Gastroesophageal sphincter (tissue), 3 donors: ENCODE results near the gene COX6A1.
A peak's percentile ranks its signal among the peaks of the same experiment; 100 is the strongest.

ENCODE experiments used
- POLR2A ChIP-seq, 2 donors: fragments of 450-650 bp; IDR thresholded peaks; one replicate each; pipeline ENCODE4 v1.6.1; 2017; ENCODE audit warnings: antibody characterized with exemption in 2 of 2, mild to moderate bottlenecking in 2 of 2, moderate library complexity in 1 of 2
- POLR2AphosphoS5 ChIP-seq: sonication (generic); formaldehyde crosslinking; IDR thresholded peaks from one replicate; pipeline ENCODE4 v1.6.1; 2017; ENCODE audit warnings: antibody characterized with exemption
- TF ChIP-seq, protein P1 (sequence below), 4 experiments: fragments of 200-600 bp in 2 of 4; fragments of 450-650 bp in 2 of 4; sonication (generic) in 1 of 4; IDR thresholded peaks; one replicate each; pipeline ENCODE4 v1.5.1; 2017 to 2019; ENCODE audit warnings: antibody characterized with exemption in 4 of 4, mild to moderate bottlenecking in 2 of 4, moderate library complexity in 2 of 4

DNA sequence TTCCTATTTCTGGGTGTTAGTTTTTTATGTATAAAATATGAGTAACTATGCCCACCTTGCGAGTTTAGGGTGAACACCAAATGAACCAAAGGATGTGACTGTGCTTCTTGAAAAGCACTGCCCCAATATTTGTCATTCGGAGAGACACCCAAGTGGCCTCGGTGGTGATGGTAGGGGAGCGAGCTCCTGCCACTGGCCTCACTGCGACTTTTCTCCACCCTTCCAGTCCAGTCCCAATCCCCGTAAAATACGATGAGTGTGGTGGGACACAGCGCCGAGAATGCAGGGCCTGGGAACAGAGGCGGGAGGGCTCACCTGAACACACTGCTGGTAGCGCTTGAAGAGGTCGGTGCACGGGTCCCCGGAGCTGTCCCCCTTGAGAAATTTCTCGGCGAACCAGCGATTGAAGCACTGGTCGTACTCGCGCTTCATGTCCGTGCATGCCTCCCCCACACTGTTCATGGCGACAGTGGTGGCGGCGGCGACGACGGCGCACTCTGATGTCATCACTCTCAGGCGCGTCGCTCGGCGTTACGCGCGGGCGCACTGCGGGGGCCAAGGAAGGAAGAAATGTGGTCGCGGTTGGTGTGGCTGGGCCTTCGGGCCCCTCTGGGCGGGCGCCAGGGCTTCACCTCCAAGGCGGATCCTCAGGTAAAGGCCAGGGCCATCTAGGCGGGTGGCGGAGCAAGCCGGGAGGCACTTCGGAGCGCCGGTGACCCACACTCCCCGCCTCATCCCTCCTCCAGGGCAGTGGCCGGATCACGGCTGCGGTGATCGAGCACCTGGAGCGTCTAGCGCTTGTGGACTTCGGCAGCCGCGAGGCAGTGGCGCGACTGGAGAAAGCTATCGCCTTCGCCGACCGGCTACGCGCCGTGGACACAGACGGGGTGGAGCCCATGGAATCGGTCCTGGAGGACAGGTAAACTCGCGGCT, 8.3 kb downstream of the COX6A1 start, which contains the start of the genes GATC and TRIAP1:
- TF ChIP-seq, protein P1, sequence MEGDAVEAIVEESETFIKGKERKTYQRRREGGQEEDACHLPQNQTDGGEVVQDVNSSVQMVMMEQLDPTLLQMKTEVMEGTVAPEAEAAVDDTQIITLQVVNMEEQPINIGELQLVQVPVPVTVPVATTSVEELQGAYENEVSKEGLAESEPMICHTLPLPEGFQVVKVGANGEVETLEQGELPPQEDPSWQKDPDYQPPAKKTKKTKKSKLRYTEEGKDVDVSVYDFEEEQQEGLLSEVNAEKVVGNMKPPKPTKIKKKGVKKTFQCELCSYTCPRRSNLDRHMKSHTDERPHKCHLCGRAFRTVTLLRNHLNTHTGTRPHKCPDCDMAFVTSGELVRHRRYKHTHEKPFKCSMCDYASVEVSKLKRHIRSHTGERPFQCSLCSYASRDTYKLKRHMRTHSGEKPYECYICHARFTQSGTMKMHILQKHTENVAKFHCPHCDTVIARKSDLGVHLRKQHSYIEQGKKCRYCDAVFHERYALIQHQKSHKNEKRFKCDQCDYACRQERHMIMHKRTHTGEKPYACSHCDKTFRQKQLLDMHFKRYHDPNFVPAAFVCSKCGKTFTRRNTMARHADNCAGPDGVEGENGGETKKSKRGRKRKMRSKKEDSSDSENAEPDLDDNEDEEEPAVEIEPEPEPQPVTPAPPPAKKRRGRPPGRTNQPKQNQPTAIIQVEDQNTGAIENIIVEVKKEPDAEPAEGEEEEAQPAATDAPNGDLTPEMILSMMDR (IDR thresholded peaks at IDR 0.05) = peak in 2 of 4 experiments; percentile 16 to 22
- TF ChIP-seq POLR2A (IDR thresholded peaks at IDR 0.05) (peak; percentile 73 to 76), POLR2AphosphoS5 (peak; percentile 98)
